Caki2 (cell line): ENCODE measurements around the gene TMEM63B. TPM values are rescaled to one million over a fixed set of nuclear protein-coding genes. Genes with fewer than 3 reads are reported as not detected.

Experiments used
- DNase-seq: peaks from one replicate; pipeline ENCODE4 v3.0.0-alpha.2; 2015; ENCODE audit warnings: low read depth
- in situ Hi-C: cut with HindIII; loops from 2 replicates; pipeline ENCODE4 v1.10.0; 2016; ENCODE audit warnings: low sequenced_read_pairs, low pct_unique_long_range_greater_than_20kb, mixed read lengths
- total RNA-seq: library from RNA; depleted of rRNA; stranded (reverse); fragments of >200 nt; shearing (Covaris generic); gene quantifications from 2 replicates; pipeline ENCODE4 v1.2.3, GENCODE V29; 2014; ENCODE audit warnings: low replicate concordance

Gene TMEM63B
- total RNA-seq, 1 experiment from 2014 or later, result 7.3 TPM

DNA sequence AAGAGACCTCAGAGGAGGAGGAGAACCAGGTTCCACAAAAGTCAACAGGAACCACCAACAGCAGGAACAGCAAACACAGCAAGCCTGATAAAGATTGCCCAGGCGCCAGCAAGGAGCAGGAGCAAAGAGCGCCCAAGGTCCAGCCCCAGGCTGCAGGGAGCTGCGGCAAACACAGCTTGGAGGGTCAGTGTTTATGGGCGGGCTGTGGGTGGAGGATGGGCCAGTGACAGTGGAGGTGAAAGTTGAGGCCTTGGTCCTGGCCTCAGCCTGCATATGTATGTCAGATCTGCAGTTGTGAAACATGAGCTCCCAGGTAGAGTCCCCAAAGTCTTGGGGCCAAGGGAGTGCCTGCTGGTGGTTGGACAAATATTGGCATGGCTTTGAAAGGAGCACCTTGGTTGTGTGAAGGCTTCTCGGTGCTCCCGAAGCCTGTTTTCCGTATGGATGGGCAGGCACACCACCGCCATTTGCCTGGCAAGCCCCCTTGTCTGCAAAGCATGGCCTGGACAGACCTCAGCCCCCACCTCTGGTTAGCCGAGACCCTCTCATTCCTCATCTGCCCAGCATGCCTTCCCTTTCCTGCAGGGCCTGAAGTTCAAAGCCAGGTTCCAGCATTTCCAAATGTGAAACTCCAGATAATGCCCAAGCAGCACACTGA lies 29.3 kb downstream of the TMEM63B start:
- in situ Hi-C loops, result no loop called here
- no peak for DNase-seq

DNA sequence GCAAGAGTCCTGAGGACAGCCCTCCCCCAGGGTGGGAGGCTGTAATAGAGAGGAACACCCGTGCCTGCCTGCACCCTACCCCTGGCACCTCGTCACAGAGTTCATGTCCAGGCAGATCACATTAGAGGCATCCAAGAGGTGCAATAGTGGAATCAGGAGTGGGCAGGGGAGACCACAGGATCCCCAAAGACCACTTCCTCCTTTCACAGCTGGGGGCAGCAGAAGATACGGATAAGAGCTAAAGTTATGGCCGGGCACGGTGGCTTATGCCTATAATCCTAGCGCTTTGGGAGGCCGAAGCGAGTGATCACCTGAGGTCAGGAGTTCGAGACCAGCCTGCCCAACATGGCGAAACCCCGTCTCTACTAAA lies 29.8 kb downstream of the TMEM63B start:
- DNase-seq, result no peak
- in situ Hi-C loops, result no loop called here

DNA sequence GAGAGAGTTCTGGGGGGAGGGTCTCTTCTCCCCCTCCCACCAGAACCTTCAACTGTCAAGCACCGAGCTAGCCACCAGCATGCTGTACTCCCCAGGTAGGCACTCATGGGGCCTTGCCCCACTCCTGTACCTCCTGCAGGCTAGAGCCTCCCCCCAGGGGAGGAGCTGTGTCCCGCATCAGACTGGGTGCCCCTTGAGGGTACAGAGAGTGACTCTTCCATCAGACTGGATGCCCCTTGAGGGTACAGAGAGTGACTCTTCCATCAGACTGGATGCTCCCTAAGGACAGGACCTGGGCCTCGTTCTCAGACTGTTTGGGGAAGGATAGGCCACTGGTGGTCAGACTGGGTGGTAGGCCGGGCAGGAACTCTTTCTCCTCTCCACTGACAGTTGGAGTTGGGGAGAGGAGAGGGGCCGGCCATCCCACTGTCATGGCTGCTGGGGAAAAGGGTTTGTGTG lies 31.4 kb downstream of the TMEM63B start, which contains the start of gene CAPN11:
CAPN11 (plus strand) TSS at position 51 of the 459 bp plus-strand sequence; CDS start at position 80, 29 bp downstream.
- in situ Hi-C loops, result no loop called here
- no peak for DNase-seq

DNA sequence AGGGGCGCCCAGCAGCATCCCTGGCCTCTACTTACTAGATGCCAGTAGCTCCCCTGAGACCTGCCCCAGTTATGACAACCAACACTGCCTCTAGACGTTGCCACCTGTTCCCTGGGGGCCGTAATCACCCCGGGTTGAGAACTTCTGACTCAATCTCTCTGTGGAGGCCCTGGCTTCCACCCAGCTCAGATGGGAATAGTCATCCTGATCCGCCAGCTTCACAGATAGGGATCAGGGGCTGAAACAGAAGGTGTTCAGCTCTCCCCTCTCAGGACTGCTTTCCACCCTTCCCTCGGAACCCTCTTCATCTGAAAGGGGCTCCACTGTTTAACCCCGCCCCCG lies 34.6 kb downstream of the TMEM63B start:
- DNase-seq, result no peak
- in situ Hi-C loops, result no loop called here

DNA sequence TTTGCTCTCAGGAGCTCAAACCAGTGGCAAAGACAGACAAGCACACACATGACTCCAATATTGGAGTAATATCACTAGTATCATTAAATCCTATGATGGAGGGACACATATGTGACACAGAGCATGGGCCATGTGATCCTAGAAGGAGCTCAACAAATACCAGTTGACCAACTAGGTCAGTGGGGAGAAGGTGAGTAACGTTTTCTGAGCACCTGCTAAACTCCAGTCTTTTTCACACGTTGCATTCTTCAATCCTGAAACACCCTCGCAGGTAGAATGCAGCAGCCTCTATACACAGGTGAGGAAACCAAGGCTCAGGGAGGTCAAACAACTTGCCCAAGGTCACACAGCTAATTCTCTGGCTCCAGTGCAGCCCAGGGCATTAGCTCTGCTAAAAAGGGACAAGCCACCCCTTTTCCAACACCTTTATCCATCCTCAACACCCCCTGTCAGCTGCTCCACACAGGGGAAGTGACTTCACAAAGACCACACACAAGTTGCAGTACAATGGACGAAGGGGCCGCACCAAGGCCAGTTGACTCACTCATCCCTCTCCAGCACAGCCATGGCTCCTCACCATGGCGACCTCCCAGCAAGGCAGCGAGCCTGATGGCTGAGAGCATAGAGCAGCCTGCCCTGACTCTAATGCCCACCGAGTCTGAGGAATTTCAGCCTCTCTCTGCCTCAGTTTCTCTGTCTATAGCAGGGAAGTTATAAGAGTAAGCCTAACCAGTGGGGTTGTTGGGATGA lies 35.7 kb downstream of the TMEM63B start:
- no peak for DNase-seq
- in situ Hi-C loops, result no loop called here

DNA sequence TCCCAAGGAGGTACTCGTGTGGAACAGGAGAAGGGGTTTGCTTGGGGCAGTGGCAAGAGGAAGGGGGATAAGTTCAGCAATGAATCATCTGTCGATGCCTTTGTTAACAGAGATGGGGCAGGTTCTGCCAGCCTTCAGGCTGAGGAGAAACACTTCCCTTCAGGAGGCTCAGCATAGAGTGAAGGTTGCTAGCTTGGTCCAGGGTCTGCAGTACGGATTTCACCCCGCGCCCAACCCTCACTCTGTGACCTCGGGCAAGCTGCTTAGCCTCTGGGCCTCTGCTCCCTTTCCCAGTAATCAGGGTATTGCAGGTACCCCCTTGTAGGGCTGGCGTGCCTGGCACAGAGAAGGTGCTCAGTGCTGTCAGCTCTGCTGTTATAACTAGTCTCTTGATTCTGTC lies 38.8 kb downstream of the TMEM63B start:
- in situ Hi-C loops, result no loop called here
- no peak for DNase-seq

DNA sequence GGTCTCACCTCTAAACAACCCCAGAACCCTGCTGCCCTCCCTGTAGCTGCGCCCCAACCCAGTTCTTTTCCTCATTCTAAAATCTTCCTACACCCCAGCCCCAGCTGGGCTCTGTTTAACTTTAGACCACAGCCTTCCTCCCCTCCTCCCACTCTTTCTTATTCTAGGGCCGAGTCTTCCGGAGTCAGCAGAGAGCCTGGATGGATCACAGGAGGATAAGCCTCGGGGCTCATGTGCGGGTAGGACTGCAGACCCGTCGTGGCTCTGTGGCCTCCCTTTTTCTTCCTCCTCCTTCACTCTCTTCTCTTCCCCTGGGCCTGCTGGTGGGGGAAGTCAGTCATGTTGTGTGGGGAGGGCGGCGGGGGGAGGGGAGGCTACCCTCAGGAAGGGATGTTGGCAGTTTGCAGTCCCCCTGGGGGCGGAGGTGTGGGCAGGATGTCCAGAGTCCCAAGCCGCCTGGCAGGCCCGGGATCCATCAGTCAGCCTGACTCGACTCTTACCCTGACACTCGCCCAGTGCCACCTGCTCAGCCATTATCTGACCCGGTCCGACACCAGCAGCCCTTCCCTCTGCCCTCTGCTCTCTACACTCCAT lies 39.3 kb downstream of the TMEM63B start:
- in situ Hi-C loops, result no loop called here
- no peak for DNase-seq

DNA sequence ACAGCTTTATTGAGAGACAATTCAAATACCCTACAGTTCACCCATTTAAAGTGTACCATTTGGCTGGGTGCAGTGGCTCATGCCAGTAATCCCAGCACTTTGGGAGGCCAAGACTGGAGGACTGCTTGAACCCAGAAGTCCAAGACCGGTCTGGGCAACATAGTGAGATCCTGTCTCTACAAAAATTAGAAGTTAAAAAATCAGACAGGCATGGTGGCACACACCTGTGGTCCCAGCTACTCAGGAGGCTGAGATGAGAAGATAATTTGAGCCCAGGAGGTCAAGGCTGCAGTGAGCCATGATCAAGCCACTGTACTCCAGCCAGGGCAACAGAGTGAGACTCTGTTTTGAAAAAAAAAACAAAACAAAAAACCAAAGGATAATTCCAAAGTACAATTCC lies 40.2 kb downstream of the TMEM63B start:
- DNase-seq, result no peak
- in situ Hi-C loops, result no loop called here

DNA sequence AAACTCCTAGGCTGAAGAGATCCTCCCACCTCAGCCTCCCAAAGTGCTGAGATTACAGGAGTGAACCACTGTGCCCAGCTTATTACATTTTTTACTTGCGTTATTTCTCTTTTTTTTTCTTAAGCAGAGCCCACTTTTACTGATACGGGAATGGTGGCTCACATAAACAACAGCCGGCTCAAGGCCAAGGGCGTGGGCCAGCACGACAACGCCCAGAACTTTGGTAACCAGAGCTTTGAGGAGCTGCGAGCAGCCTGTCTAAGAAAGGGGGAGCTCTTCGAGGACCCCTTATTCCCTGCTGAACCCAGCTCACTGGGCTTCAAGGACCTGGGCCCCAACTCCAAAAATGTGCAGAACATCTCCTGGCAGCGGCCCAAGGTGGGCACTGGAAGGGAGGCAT lies 41.8 kb downstream of the TMEM63B start:
- DNase-seq, result no peak
- in situ Hi-C loops, result no loop called here

DNA sequence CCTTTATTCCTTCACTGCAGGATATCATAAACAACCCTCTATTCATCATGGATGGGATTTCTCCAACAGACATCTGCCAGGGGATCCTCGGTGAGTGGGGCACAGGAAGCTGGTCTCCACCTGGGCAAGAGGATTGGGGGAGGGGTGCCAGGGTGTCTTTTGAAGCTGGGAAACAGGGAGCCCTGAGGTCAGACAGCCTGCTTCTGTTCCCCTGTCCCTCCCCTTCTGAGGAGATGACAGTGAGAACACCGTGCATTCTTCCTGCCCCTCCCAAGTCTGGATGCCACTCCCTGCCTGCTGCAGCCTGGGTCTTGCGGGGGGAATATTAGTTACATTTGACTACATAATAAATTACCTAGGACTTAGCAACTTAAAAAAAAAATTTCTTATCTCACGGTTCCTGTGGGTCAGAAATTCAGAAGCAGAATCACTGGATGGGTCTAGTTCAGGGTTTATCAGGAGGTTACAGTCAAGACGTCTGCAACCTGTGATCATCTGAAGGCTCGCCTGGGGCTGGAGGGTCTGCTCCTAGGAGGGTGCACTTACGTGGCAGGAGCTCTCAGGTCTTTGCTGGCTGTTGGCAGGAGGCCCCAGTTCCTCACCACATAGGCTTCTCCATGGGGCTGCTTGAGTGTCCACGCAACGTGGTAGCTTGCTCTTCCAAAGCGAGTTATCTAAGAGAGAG lies 42.7 kb downstream of the TMEM63B start:
- no peak for DNase-seq
- in situ Hi-C loops, result no loop called here

DNA sequence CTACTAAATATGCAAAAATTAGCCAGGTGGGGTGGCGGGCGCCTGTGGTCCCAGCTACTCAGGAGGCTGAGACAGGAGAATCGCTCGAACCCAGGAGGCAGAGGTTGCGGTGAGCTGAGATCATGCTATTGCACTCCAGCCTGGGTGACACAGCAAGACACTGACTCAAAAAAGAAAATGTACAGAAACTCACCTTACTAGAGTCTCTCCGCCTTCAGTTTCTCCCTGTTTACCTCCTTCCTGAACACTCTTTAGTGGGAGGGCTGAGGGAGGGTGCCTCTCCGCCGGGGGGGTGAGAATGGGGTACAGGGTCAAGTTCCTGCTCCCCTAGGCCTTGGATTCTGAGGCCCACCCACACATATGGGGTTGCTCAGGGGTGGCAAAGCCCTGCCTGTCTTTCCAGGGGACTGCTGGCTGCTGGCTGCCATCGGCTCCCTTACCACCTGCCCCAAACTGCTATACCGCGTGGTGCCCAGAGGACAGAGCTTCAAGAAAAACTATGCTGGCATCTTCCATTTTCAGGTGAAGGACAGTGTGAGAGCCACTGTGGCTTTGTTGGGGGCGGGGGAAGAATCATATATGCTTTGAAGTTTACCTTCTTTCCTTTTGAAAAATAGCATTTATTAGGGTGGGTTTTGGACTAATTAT lies 44.7 kb downstream of the TMEM63B start:
- DNase-seq, result no peak
- in situ Hi-C loops, result no loop called here

DNA sequence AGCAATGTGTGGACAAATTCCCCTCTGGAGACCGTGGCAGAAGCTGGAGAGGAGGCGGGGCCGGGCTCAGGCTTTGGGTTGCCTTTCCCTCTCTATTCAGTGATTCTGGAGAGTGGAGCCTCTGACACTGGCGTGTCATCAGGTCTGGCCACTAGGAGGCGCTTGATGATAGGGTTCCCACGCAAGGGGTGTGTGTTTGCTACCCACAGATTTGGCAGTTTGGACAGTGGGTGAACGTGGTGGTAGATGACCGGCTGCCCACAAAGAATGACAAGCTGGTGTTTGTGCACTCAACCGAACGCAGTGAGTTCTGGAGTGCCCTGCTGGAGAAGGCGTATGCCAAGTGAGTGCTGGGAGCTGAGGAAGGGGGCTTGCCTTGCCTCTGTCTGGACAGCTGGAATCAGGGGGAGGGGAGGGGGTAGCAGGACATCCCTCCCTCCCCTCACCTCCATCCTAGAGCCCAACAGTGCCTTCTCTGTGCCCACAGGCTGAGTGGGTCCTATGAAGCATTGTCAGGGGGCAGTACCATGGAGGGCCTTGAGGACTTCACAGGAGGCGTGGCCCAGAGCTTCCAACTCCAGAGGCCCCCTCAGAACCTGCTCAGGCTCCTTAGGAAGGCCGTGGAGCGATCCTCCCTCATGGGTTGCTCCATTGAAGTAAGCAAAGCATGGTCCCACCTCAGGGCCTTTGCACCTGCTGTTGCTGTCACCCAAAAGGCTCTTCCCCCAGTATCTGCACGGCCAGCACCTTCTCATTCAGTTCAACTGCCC lies 45.6 kb downstream of the TMEM63B start:
- in situ Hi-C loops, result no loop called here
- peak; percentile 78 for DNase-seq

DNA sequence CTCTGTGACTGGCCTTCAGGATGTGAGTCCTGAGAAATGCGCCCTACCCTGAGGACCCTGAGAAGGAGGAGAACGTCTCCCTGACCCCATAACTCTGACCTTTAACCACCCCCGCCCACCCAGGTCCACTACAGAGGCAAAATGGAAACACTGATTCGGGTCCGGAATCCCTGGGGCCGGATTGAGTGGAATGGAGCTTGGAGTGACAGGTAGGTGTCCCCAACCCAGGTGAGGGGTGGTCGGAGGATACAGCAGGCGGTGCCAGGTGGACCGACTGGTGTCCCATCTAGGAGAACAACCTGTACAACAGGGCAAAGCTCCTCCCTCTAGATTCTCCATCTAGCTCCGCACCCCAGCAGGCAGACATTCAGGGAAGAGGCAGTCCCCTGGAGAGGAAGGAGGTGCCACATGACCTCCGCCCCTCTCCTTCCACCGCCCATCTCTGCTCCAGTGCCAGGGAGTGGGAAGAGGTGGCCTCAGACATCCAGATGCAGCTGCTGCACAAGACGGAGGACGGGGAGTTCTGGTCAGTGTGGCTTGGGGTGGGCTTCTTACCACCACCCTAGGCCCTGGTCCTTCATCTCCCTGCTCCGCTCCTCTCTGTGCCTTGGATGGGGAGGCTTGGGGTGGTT lies 48.9 kb downstream of the TMEM63B start:
- in situ Hi-C loops, result no loop called here
- DNase-seq, result no peak

DNA sequence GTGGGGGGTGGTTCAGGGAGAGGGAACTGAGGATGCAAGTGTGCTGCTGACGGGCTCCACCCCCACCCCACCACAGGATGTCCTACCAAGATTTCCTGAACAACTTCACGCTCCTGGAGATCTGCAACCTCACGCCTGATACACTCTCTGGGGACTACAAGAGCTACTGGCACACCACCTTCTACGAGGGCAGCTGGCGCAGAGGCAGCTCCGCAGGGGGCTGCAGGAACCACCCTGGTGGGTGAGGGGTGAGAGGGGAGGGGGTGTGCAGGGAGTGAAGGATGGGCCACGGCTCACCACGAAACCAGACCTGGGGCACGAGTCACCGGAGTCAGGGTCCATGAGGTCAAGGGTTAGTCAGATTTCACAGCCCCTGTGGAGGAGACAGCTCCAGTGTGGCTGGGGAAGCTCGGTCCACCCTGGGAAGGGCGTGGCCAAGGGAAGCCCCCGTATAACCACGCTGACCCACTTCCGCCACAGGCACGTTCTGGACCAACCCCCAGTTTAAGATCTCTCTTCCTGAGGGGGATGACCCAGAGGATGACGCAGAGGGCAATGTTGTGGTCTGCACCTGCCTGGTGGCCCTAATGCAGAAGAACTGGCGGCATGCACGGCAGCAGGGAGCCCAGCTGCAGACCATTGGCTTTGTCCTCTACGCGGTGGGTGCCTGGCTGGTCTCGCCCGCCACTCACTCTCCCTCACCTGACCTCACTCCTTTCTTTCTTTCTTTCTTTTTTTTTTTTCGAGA lies 49.6 kb downstream of the TMEM63B start:
- in situ Hi-C loops, result no loop called here
- DNase-seq, result no peak

DNA sequence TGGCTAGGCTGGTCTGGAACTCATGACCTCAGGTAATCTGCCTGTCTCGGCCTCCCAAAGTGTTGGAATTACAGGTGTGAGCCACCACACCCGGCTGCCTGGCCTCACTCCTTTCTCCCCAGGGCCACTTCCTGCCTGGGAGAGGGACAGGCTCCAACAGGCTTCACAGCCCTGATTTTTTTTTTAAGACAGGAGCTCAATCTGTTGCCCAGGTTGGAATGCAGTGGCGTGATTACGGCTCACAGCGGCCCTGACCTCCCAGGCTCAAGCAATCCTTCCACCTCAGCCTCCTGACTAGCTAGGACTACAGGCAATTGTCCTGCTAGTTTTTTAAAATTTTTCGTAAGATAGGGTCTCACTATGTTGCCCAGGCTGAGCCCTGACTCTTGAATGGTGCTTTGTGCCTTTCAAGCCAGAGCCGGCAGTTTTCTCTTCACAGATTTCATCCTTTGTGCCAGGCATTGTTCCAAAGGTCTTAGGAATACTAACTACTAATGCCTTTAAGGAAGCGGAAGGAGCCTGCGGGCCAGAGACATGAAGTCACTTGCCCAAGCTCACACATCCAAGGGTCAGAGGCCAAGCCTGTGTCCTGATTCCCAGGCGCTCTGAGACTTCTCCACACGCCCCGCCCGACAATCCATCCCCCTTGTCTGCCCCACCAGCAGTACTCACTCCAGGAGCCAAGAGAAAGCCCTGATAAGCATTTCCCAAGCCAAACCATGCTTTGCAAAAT lies 50.5 kb downstream of the TMEM63B start:
- in situ Hi-C loops, result no loop called here
- no peak for DNase-seq

DNA sequence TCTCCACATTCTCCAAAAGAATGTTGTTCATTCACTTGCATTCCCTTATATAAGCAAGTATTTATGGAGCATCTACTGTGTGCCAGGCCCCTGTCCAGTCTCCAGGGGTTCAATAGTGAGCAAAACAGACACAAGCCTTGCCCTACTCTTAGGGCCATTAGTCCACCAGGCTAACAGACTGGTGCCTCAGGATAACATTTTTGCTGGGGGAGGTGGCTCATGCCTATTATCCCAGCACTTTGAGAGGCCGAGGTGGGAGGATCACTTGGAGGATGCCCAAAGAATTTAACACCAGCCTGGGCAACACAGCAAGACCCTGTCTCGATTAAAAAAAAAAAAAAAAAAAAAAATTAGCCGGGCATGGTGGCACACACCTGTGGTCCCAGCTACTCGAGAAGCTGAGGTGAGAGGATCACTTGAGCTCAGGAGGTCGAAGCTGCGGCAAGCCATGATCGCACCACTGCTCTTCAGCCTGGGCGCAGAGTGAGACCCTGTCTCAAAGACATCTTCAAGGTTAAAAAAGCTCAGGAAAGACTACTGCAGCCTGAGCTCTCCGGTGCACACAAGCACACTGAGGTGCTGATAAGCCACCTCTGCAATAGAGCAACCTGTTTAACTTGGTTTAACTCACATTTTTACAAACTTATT lies 51.2 kb downstream of the TMEM63B start:
- DNase-seq, result no peak
- in situ Hi-C loops, result no loop called here
